ENCODE measurements around the gene ZSCAN21. TPM values are rescaled to one million over a fixed set of nuclear protein-coding genes. Genes with fewer than 3 reads are reported as not detected.

The ZSCAN21 gene
- total RNA-seq, 2 experiments from 2014 or later, result 2.0 to 2.7 TPM

DNA sequence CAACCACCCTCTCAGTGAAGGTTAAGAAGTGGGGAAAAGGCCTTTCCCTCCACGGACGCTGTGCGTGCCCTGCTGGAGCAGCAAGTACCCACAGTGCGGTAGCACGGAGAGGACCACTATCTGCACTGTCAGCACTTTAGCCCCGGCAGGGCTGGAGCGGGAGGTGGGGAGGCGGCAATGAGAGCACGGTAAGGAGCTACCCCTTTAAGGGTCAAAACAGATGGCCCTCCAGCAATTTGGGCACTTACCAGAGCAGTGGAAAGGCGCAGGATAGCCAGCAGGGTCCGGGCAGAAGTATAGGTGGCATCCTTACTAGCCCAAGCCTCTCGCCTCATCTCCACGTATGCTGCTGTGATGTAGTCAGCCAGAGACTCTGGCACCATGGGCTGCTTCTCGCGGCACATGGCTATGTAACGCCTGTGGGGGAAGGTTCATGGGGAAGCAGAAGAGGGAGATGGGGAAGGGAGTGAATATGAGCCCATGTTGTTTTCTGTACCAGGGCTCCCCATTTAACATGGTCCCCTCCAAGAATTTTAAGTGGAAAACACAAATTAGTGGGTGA, 44.4 kb downstream of the ZSCAN21 start:
- H3K4me1 Mint-ChIP-seq (ENCODE audit: low read depth), result peaks cover 40% of the 10 kb centered on the region
- no peak overlapping the region for H3K27ac Mint-ChIP-seq
- POLR2A ChIA-PET, result no interaction called here
- no peak for TF ChIP-seq CTCF (IDR thresholded peaks at IDR 0.05)
- H3K4me3 Mint-ChIP-seq, result no peak overlapping the region
- H3K9me3 ChIP-seq (ENCODE audit: control insufficient read depth in 1 of 2, insufficient read depth in 1 of 2, low read length in 2 of 2), result no peaks in the 10 kb centered on the region
- DNase-seq, result no peak
- peaks cover 24% of the 10 kb centered on the region for H3K4me1 ChIP-seq (ENCODE audit: insufficient read depth, low read length)
- intact Hi-C loops (cut with DNase I, micrococcal nuclease), result no loop called here
- H3K9me3 Mint-ChIP-seq, result no peaks in the 10 kb centered on the region
- no peak overlapping the region for H3K27ac ChIP-seq (ENCODE audit: low read depth in 1 of 2, low read length in 2 of 2)
- no peaks in the 10 kb centered on the region for H3K27me3 ChIP-seq (ENCODE audit: control insufficient read depth in 1 of 2, insufficient read depth in 2 of 2, low read length in 2 of 2)
- H3K4me3 ChIP-seq (ENCODE audit: low read length), result no peak overlapping the region
- CTCF ChIA-PET, result no interaction called here
- peaks cover 97% of the 10 kb centered on the region for H3K36me3 Mint-ChIP-seq (ENCODE audit: low read depth)
- no peak for ATAC-seq (ENCODE audit: poor library complexity)
- peaks cover 87% of the 10 kb centered on the region for H3K36me3 ChIP-seq (ENCODE audit: insufficient read depth, low read length)
- no peaks in the 10 kb centered on the region for H3K27me3 Mint-ChIP-seq

DNA sequence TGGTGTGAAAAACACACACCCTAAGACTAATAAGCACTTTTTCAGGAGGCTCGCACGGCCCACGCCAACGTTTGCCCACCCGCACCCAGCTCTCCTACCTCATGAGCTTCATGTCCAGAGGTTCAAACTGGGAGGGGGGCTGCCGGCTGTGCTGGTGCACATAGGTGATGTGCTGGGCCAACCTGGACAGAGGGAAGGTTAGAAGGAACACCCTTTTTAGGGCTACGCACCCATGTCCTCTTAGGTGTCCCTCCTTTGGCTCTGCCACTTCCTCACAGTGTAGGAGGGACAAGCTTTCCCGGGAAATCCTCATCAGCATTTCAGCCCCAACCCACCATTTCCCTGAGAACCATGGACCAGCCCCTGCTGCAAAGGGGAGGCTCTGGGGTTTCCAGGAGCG, 45.7 kb downstream of the ZSCAN21 start:
- Mint-ChIP-seq H3K4me1 (ENCODE audit: low read depth) (peaks cover 43% of the 10 kb centered on the region), H3K9me3 (no peaks in the 10 kb centered on the region), H3K27ac (peak overlapping the region; percentile 20), H3K27me3 (no peaks in the 10 kb centered on the region), H3K4me3 (no peak overlapping the region), H3K36me3 (ENCODE audit: low read depth) (peaks cover 100% of the 10 kb centered on the region)
- no peaks in the 10 kb centered on the region for H3K9me3 ChIP-seq (ENCODE audit: control insufficient read depth in 1 of 2, insufficient read depth in 1 of 2, low read length in 2 of 2)
- H3K36me3 ChIP-seq (ENCODE audit: insufficient read depth, low read length), result peaks cover 92% of the 10 kb centered on the region
- POLR2A ChIA-PET, result no interaction called here
- intact Hi-C loops (cut with DNase I, micrococcal nuclease), result no loop called here
- no peak for TF ChIP-seq CTCF (IDR thresholded peaks at IDR 0.05)
- no peak overlapping the region for H3K4me3 ChIP-seq (ENCODE audit: low read length)
- DNase-seq (no peak), ATAC-seq (ENCODE audit: poor library complexity) (no peak)
- H3K27me3 ChIP-seq (ENCODE audit: control insufficient read depth in 1 of 2, insufficient read depth in 2 of 2, low read length in 2 of 2), result no peaks in the 10 kb centered on the region
- CTCF ChIA-PET, result no interaction called here
- H3K27ac ChIP-seq (ENCODE audit: low read depth in 1 of 2, low read length in 2 of 2), result no peak overlapping the region
- peaks cover 27% of the 10 kb centered on the region for H3K4me1 ChIP-seq (ENCODE audit: insufficient read depth, low read length)

DNA sequence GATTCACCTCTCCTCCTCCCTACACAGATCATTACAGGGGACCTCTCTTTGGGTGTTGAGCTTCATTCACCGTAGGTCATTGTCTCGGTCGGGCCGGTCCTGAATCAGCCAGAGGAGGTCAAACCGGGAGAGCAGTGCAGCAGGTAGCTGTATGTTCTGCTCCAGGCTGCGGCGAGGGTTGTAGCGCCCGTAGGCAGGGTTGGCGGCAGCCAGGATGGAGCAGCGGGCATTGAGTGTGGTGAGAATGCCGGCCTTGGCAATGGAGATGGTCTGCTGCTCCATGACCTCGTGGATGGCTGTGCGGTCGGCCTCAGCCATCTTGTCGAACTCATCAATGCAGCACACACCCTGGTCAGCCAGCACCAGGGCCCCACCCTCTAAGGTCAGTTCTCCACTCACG, 46.1 kb downstream of the ZSCAN21 start:
- H3K4me3 Mint-ChIP-seq, result peak overlapping the region; percentile 9
- no peak overlapping the region for H3K27ac ChIP-seq (ENCODE audit: low read depth in 1 of 2, low read length in 2 of 2)

More for the DNA sequence above, 46.1 kb downstream of the ZSCAN21 start:
- no peak for TF ChIP-seq CTCF (IDR thresholded peaks at IDR 0.05)
- H3K4me3 ChIP-seq (ENCODE audit: low read length), result no peak overlapping the region
- Mint-ChIP-seq H3K27me3 (no peaks in the 10 kb centered on the region), H3K9me3 (no peaks in the 10 kb centered on the region), H3K36me3 (ENCODE audit: low read depth) (peaks cover 100% of the 10 kb centered on the region), H3K4me1 (ENCODE audit: low read depth) (peaks cover 43% of the 10 kb centered on the region), H3K27ac (peak overlapping the region; percentile 20)
- intact Hi-C loops (cut with DNase I, micrococcal nuclease), result no loop called here
- H3K9me3 ChIP-seq (ENCODE audit: control insufficient read depth in 1 of 2, insufficient read depth in 1 of 2, low read length in 2 of 2), result no peaks in the 10 kb centered on the region
- peaks cover 27% of the 10 kb centered on the region for H3K4me1 ChIP-seq (ENCODE audit: insufficient read depth, low read length)
- CTCF ChIA-PET, result no interaction called here
- POLR2A ChIA-PET, result no interaction called here
- no peaks in the 10 kb centered on the region for H3K27me3 ChIP-seq (ENCODE audit: control insufficient read depth in 1 of 2, insufficient read depth in 2 of 2, low read length in 2 of 2)
- ATAC-seq (ENCODE audit: poor library complexity) (no peak), DNase-seq (no peak)
- H3K36me3 ChIP-seq (ENCODE audit: insufficient read depth, low read length), result peaks cover 89% of the 10 kb centered on the region

All from CD4-positive, alpha-beta T cell (primary cell).